GM18517 (cell line): Measurements from ENCODE around the gene PNPT1.

Experiments used
- ATAC-seq: cut with Tn5 transposase; IDR thresholded peaks from one replicate; pipeline ENCODE4 v1.9.1; 2021; ENCODE audit warnings: mild to moderate bottlenecking, moderate library complexity; ENCODE audit not compliant: unreplicated experiment

Gene PNPT1

DNA sequence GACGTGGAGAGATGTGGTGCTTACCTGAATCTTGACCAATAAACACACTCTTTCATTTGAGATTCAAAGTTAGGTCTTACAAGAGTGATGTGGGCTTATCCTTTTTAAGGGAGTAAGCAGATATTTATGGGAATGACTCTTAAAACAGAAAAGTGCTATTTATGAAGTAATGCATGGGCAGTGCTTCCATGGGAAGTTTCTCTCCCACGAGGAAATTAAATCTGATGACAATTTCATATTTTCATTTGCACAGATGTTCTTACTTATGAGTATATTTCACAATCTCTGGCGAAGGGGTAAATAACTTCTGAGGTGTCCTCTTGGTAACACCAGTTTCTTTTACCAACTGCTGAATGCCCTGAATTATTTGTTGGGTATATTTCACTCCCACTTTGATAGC is 21.0 kb downstream of the PNPT1 start:
- ATAC-seq = no peak

DNA sequence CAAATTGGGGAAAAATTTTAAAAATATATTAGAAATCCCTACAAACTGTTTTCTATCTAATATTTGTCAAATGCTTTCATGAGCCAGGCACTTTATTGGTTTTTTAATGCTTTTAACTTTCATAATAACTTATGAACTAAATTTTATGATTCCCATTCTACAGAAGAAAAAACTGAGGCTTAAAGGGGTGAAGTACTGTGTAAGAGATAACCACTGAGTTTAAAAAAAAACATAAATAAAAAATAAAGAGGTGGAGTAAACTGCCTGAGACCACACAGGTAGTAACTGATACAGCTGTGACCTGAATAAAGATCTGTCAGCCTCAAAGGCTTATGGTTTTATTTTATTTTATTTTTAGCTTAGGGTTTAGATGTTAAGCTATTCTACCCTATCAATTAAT is 24.7 kb downstream of the PNPT1 start:
- ATAC-seq = no peak

DNA sequence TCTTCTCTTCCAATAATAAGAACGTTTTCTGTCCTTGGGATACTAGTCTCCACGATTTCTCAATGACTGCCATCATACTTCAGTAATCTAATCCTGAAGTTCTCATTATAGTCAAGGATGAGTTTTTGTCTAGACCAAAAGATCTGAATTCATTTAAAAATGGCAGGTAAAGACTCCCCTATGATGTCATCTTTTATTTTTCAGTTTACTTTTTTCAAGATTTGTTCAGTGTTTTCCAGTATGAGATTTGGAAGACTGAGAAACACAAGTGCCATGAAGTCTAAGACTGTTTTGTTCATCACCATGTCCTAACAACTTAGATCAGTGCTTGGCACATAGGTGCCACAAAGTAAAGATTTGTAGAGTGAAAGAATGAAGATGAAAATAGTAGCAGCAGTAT is 40.4 kb downstream of the PNPT1 start:
- ATAC-seq = no peak

DNA sequence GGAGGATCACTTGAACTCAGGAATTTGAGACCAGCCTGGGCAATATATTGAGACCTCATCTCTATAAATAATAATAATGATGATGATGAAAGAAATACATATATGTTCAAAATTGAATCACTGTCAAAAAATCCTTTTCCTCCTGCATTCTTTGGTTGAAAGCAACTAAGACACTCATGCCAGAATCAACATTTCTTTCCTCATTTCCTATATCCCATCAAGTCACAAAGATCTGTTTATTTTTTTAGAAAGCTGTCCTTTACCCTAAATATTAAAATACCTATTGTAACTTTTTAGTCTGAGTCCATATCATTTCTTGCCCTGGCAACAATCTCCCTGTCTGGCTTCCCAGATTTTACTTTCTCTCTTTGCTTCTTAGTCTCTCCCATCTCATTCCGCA is 44.4 kb downstream of the PNPT1 start:
- ATAC-seq = no peak

- ATAC-seq = no peak
Measured at GRCh38 chr2:55636831-55637230, 56.8 kb downstream of the PNPT1 start.

DNA sequence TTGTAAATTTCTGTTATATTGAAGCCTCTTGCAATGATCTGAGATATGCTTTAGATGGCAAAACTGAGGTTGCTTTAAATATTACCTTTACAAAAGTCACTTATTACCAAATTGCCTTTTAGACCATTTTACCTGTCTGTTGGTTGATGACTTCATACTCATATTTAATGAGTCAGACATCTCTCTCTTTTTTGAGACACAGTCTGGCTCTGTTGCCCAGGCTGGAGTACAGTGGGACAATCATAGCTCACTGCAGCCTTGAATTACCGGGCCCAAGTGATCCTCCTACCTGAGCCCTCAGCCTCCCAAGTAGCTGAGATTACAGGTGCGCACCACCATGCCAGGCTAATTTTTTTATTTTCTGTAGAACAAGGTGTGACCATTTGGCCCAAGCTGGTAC is 64.7 kb downstream of the PNPT1 start:
- no peak for ATAC-seq

DNA sequence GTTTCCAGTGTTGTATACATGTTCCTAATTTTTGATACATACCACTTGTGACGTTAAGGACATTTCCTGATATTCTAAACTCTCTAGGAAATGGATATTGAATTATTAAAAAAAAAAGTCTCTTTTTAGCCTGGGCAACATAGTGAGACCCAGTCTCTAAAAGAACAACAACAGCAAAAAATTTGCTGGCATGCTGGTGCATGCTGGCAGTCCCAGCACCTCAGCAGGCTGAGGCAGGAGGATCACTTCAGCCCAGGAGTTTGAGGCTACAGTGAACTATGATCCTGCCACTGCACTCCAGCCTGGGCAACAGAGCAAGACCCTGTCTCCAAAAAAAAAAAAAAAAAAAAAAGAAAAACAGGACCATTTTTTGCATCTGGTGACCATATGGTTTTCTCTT is 65.7 kb downstream of the PNPT1 start:
- ATAC-seq = no peak

DNA sequence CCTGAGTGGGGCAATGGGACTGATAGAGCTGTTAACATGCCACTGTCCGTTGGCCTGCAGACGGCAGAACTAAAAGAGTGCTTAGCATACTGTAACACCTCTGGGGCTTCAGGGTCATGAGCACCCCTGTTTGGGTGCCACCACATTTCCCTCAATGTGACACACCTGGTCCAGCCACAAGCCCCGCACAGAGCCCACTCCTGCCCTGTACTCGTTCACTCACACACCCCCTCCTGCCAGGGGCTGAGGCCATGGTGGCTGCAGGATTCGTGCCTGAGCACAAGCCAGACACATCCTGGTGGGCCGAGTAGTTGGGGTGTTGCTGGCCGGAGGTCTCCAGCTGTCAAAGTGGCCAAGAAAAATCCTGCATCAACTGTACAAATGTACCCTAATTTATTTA is 71.8 kb downstream of the PNPT1 start:
- no peak for ATAC-seq

DNA sequence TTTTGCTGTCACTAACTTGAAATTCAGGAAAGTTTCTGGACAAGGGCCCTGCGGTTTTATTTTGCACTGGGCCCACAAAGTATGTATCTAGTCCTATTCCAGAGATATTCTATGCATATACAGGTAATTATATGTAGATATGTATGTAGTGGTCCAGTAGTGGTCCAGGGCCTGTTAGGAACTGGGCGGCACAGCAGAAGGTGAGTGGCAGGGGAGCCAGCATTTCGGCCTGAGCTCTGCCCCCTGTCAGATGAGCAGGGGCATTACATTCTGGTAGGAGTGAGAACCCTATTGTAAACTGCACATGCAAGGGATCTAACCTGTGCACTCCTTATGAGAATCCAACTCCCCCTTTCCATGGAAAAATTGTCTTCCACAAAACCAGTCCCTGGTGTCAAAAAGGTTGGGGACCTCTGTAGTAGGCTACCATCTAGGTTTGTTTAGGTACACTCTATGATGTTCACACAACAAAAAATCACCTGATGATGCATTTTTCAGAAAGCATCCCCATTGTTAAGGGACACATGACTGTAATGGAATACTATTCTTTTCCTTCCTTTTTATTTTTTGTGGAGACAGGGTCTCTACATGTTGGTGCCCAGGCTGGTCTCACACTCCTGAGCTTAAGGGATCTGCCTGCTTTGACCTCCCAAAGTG is 73.4 kb downstream of the PNPT1 start:
- no peak for ATAC-seq

DNA sequence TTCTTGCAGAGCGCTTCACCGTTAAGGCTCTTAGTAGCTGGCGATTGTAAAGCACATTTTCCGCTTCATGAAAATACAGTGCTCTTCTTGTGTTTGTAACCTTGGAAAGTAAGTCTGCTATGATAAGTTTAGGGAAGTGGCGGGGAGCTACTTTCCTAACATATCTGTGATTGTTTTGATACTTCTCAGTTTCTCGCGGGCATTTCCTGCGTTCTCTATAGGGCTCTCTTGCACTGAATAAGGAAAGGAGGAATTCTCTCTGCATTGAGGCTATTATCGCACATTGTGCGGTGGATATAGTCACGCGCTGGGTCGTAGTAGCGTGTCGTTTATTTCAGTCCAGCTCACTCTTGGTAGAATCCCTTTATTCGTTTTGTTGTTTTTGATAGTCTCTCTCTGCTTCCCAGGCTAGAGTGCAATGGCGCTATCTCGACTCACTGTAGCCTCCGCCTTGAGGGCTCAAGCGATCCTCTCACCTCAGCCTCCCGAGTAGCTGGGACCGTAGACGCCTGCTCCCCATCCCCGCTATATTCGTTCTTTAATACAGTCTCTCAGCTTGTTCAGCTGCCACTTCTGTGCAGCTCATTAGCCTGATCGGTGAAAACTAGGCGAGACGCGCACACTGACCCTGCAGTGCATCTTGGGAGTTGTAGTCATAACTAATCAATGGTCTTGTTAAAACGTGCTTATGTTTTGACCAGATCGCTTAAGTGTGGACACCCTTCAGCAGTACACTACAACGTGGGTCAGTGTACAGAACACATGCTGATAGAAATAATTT is 75.2 kb downstream of the PNPT1 start:
- peak; percentile 47 for ATAC-seq

- no peak for ATAC-seq
Measured at GRCh38 chr2:55618025-55618274, 75.7 kb downstream of the PNPT1 start.

DNA sequence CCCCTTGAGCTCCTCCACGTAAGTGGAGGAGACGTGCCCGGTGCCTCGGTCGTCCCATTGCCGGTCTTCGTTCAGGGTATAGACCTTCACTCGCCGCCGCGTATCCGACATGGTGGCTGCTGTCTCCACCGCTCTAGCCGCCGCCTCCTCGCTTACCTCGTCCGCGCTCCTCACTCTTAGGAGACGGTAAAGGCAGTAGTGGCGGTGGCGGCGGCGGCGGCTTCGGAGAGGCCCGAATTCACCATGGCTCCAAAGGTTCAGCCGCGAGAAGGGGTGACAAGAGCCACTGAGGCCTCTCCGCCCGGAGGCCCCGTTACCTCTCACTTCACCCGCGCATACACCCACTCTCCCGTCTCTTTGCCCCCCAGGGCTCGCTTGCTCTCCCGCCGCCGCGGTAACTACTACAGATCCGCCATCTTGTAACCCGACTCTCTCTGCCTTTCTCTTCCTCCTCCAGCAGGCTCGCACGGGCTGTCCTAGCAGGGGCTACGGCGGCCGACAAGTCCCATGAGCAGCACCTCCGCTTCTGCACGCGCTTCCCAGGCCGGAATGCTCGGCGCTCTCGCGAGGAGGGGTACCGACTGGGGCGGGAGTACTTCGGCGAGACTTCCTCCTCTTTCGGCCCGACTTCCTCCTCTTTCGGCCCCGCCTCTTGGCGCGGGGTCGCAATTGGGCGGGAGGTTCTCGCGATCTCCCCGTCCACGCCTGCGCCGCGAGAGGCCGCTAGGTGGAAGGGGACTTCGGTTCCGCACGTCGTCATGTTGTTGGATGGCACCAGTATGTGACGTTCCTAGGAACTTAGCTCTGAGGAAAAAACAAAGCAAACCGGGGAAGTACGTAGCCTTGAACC is 76.2 kb downstream of the PNPT1 start, which contains the start of gene PPP4R3B:
Gene PPP4R3B, minus strand, starts transcription at position 448 of the 850 bp plus-strand sequence. Its CDS starts 337 bp downstream, at position 111.
- ATAC-seq = peak; percentile 81

DNA sequence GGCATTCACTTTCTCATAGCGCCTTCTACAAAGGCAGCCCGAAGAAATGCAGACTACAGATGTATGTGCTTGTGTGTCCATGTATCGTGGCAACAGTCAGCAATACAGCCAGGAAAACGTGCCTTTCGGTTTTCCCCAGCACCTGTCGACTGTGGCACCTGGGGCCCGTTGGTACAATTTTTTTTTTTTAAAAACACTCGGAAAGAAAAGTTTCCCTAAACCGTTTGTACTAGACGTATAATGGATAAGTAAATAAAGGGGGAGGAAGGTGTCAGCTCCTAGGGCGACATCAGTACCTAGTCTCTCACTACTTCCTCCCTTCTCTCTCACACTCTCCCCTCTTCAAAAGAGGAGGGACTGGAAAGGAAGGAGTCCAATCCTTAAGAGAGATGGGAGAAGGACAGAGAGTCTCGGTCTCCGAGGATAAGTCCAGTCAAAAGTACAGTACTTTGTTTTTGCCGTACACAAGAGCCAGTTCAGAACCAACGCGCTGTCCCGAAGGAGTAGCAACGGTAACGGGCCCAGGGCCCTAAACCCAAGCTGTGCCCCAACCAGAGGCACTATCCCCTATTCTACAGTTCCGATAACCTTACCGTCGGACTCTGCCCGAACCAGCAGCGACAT is 77.0 kb downstream of the PNPT1 start:
- ATAC-seq = peak; percentile 26

- no peak for ATAC-seq
Measured at GRCh38 chr2:55611997-55612396, 81.6 kb downstream of the PNPT1 start.

GRCh38 chr2:55610954-55611743 is 82.5 kb downstream of the PNPT1 start:
- ATAC-seq = no peak

DNA sequence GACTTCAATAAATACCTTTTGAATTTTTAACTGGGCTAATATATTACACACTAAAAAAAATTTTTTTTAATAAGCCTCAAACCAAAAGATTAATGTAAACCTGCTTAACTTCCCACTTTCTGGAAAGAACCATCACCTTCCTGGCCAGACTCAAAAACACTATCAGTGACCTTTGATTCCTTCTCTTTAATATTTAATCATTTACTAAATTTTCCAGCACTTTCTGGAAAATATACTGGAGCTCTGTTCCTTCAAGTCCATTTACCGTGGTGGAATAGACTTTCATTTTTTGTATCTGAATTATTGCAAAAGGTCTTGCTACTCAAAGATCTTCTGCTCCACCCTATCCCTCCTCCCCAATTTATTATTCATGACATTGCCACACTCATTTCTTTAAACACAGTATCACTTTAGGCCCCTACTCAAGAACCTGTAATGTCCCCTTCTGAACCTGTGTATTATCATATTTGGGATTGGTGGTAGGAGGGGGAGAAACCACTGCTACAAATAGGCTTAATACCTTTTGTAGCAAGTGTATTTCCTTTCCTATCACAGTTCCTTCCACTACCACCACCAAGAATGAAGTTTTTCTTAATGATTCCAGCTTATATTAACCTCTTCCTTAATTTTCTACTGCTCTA is 83.6 kb downstream of the PNPT1 start:
- no peak for ATAC-seq

- ATAC-seq = no peak
Measured at GRCh38 chr2:55609193-55609794, 84.3 kb downstream of the PNPT1 start.

GRCh38 chr2:55607717-55608116 is 85.9 kb downstream of the PNPT1 start:
- no peak for ATAC-seq

DNA sequence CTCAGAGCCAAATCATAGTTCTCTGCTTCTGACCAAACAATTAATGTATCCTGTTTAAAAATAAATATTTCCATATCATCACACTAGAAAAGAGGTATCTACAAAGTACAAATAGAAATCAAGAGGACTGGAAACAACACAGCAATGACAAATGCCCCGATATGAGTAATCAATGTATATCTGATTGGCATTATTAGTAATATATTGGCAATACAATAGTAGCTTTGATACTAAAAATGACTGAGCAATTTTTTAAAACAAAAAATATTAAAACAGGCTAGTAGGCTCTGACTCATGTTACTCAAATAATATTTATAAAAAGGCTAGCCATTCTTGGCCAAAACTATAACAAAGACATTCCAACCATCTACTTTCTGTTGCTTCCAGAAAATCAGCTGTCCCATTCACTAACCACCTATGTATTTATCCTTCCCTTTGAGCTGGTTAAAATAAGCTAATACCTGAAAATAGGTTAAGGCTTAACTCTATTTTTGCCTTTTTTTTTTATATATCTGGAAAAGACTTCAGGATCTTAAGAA is 89.5 kb downstream of the PNPT1 start:
- ATAC-seq = no peak
